Adipocyte (in vitro differentiated cells): Measurements from ENCODE around the gene SLC4A11.

Experiments
- DNase-seq: peaks from one replicate; pipeline ENCODE4 v3.0.0-alpha.2; 2015; ENCODE audit warnings: low read depth
- H3K27me3 ChIP-seq: replicated peaks from 2 replicates; pipeline ENCODE4 v1.7.0; 2013; ENCODE audit warnings: mild to moderate bottlenecking, low read length, moderate library complexity; ENCODE audit not compliant: control insufficient read depth, insufficient read depth
- H3K36me3 ChIP-seq: 2 replicates; pipeline ENCODE4 v1.7.0; 2013; ENCODE audit warnings: low read length, mild to moderate bottlenecking, moderate library complexity; ENCODE audit not compliant: control insufficient read depth, insufficient read depth, severe bottlenecking
- H3K4me1 ChIP-seq: 2 replicates; pipeline ENCODE4 v1.7.0; 2013; ENCODE audit warnings: mild to moderate bottlenecking, low read length, moderate library complexity; ENCODE audit not compliant: control insufficient read depth, insufficient read depth
- H3K4me3 ChIP-seq: 2 replicates; pipeline ENCODE4 v1.7.0; 2013; ENCODE audit warnings: mild to moderate bottlenecking, low read length, moderate library complexity
- H3K9ac ChIP-seq: 2 replicates; pipeline ENCODE4 v1.7.0; 2013; ENCODE audit warnings: mild to moderate bottlenecking, low read length, moderate library complexity
- H3K9me3 ChIP-seq: 2 replicates; pipeline ENCODE4 v1.7.0; 2013; ENCODE audit warnings: mild to moderate bottlenecking, low read length, moderate library complexity; ENCODE audit not compliant: control insufficient read depth

SLC4A11 gene

GRCh38 chr20:3177746-3178485, 61.1 kb downstream of the SLC4A11 start:
- no peak overlapping the region for H3K9ac ChIP-seq
- no peaks in the 10 kb centered on the region for H3K36me3 ChIP-seq
- no peaks in the 10 kb centered on the region for H3K9me3 ChIP-seq
- no peaks in the 10 kb centered on the region for H3K27me3 ChIP-seq
- DNase-seq = no peak
- peaks cover 19% of the 10 kb centered on the region for H3K4me1 ChIP-seq
- H3K4me3 ChIP-seq = no peak overlapping the region
